Nucleus accumbens (tissue), 56 donors: ENCODE data around the gene ZNF805.
"Not testable (repeated sequence)": the region's sequence is repeated elsewhere in the genome, so short reads cannot be mapped to it uniquely, and the experiment has no call there.

Source experiments
- DNase-seq, 56 donors: peaks; one replicate each; lab custom pipeline; 2025; lab: John Stamatoyannopoulos, UW

Gene ZNF805

DNA sequence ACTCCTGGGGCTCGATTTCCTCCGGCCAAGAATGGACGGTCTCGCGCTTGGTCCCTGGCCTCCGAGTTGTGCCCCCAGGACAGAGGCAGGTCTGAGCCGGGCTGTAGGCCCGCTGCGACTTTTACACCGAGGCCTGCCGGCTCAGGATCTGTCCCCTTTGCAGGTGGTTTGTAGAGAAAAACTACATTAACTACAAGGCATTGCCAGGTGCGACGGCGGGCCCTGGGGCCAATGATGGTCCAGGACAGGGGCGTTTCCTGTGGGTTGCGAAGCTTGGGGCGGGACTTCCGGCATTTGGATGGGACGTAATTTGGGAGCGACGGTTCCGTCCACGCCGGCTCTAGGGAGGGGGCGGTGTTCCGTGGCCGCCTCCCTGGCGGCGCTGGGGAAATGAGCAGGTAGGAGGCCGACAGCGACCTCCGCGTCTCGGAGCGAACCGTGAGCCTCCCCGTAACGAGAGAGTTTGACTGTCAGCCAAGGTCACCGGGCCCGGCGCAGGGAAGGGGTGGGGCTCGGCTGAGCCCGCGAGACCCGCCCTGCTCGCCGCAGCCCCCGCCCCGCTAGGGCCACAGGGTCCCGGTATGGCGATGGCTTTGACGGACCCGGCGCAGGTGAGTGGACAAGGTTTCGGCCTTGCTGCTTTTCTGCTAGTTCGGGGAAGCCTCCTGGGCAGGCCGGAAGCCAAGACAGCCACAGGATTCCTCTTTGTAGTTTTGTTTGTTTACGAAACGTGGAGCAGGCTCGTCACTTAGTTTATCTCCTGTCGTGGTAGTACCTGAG lies at the start of gene ZNF805:
Gene ZNF805 (plus strand): TSS at position 322 of the 780 bp plus-strand sequence. CDS start 260 bp downstream, at position 582.
- peak; percentile 64 to 98 (median 90) for DNase-seq

DNA sequence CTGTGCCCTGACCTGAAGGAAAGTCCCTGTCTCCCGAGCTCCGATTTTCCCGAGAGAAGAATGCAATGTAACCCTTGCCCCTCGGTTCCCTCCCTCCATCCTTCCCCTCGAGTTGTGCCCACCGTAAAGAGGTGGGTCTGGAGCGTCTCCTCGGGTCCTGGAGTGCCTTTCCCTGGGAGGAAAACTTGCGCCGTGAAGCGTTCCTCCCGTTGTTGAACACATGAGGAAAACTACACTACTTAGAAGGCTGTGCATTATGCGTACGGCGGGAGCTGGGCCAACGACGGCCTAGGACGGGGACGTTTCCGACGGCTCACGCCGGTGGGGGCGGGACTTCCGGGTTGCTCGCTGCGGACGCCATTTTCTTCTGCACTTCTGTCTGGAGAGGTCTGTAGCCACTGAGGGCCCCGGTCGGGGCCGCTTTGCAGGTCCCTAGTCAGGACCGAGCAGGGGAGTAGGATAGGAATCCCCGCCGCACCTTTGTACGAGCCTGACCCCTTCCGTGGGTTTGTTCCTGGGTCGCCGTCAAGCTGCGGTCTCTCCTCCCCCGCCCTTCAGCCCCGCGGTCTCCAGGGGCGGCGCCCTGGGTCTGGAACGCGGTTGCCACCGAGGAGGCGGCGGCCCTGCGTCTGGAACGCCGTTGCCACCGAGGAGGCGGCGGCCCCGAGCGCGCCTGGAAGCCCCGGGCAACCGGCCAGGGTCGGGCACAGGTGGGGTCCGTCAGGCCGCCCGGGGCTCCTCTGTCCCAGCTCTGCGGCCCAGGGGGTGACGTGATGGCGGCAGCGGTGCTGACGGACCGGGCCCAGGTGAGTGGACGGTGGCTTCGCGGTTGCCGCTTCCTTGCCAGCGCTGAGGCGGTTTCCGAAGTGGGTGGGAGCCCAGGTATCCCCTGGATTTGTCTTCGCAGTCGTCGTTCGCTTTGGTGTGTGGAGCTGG lies 49.0 kb upstream of the ZNF805 start, which contains the start of gene ZNF264:
Gene ZNF264 (plus strand): TSS at position 360 of the 936 bp plus-strand sequence. CDS start 414 bp downstream, at position 774.
- peak in 55 of 56 donors; percentile 39 to 93 (median 81) for DNase-seq

DNA sequence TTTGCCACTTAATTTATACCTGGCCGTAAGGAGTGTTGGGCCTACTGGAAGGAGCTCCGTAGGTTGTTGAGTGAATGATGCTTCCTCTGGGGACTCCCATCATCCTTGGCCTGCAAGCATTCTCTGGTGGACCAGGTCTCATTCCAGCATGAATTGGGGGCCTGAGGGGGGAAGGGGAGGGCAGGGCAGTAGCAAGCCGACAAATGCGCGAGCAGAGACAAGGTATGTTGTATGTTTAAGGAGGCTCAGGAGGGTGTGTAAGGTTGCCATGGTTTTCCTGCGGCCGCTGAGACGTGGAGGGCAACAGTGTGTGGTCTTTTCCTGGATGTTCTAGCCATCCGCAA lies 48.4 kb upstream of the ZNF805 start:
- DNase-seq: peak in 3 of 56 donors; percentile 8 to 46 (median 24)

DNA sequence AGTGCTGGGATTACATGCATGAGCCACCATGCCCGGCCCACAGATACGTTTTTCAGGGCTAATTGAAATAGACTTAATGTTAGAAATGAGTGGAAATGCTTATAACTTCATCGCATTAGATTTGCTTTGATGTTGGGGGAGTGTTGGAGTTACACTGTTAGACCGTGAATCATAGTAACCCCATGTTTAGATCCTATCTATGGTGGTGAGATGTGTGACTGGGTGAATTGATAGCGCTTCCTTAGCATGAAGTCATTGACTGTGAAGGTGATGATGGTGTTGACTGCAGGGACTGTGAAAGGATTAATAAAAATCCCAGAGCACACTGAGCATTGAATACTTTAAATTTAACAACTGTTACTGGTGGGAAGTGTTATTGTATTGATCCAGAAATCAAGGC lies 47.4 kb upstream of the ZNF805 start:
- DNase-seq: no peak

DNA sequence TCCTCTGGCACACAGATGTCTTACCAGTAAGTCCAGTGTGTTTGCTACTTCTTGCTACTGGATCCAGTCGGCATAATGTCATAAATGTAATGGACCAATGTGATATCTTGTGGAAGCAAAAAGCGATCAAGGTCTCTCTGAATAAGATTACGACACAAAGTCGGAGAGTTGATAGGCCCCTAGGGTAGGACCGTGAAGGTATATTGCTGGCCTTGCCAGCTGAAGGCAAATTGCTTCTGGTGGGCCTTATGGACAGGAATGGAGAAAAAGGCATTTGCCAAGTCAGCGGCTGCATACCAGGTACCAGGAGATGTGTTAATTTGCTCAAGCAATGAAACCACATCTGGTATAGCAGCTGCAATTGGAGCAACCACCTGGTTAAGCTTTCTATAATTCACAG lies 42.6 kb upstream of the ZNF805 start:
- DNase-seq: not testable (repeated sequence)

DNA sequence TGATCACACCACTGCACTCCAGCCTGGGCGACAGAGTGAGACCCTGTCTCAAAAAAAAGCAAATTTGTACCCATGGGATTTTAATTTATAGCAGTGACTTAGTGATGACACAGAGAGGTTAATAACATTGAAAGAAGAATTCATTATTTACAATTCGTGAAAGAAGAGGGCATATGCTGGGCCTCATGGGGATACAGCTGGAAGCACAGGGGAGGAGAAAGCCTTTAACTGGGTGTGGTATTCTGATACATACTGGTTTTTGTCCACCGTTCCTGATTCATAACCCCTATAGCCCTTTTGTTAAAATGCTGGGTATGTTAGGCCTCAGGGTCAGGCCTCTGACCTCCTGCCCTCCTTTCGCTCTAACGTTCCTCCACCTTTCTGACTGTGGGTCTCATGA lies 38.3 kb upstream of the ZNF805 start:
- DNase-seq: no peak

DNA sequence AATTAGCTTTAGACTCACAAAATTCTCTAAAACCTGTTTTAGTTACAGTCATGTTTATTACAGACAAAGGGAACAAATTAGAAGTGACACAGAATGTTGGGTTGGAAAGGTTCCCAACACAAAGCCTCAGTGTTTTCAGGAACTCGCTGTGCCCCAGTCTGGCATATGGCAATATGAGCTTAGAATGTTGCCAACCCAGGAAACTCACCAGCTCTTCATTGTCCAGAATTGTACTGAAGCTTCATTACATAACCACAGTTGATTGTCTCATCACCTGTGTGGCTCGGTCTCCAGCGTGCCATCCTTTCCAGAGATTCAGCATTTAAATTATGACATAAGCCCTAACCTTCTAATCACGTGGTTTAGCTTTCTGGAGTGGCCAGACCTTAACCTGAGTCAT lies 30.1 kb upstream of the ZNF805 start:
- no peak for DNase-seq

DNA sequence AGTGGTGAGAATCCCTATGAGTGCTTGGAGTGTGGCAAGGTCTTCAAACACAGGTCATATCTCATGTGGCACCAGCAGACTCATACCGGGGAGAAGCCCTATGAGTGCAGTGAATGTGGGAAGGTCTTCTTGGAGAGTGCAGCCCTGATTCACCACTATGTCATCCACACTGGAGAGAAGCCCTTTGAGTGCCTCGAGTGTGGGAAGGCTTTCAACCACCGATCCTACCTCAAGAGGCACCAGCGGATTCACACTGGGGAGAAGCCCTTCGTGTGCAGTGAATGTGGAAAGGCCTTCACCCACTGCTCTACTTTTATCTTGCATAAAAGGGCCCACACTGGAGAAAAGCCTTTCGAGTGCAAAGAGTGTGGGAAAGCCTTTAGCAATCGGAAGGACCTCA lies 28.3 kb upstream of the ZNF805 start:
- DNase-seq: no peak

DNA sequence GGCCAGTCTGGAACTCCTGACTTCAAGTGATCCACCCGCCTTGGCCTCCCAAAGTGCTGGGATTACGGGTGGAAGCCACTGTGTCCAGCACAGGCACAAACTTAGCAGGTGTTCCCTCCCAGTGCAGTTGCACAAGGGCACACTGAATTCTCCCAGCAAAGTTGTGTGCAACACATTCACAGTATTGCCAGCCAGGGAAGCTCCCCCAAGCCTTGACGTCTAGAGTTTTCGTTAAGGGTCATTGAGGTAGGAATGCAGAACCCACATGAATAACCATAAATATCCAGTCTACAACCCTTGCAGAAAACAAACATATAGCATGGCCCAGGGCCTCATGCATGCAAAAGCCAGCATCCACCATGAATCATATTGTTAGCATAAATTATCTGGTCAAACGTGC lies 12.9 kb upstream of the ZNF805 start:
- DNase-seq: no peak

DNA sequence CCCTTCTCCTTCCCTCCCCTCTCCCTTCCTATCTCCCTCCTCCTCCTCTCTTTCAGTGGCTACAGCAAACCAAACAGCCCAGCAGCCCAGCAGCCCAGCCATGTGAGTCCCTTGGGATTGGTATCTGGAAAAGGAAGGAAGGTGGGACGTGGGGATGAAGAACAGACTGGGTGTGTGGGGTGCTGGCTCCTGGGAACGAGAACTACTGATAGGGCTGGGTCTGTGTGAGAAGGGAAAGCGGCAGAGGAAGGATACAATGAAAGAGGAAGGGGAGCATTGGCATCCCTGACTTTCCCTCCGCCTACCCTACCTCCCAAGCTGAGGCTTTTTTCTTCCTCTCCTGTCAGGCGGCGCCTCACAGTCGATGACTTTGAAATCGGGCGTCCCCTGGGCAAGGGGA lies 8.7 kb upstream of the ZNF805 start:
- no peak for DNase-seq

DNA sequence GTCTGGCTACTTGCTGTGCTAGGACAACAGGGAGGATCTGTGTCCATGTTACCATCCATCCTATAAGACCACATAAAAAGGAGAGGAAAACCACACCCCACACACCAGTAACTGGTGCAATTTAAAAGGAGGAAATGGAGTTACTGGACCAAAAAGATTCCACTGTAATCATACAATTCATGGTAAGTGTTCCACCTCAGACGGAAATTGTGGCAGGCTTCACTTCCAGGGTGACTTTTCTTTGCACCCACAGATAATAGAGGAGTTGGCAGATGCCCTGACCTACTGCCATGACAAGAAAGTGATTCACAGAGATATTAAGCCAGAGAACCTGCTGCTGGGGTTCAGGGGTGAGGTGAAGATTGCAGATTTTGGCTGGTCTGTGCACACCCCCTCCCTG lies 7.2 kb upstream of the ZNF805 start:
- no peak for DNase-seq

DNA sequence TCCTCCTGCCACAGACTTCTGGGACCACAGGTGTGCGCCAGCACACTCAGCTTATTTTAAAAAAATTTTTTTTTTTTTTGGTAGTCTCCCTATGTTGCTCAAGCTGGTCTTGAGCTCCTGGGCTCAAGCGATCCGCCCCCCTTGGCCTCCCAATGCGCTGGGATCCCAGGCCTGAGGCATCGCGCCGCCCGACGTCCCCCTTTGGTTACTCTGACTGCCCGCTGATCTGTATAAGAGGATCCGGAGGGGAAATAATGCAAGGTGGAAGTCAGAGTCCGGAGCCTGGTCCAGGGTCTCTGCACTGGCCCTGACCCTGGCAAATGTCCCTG lies 486 bp upstream of the ZNF805 start:
- DNase-seq: no peak

DNA sequence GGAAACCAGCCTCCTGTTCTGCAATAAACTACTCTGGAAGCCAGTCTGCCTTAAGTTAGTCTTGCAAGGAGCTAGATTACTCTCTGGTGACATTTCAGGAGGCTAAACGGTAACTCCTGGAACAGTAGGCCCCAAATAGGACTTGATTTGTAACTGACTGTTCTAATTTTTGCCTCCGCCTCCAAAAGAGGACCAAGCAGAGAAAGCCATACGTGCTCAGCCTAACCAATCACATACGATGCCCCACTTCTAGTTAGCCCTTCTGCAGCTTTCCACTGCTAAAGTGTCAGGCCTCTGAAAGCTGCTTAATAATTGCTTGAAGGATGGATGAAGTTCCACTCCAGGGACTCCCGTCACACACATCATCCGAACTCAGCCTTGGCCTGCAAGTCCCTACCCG lies 744 bp downstream of the ZNF805 start:
- DNase-seq: peak in 2 of 56 donors; percentile 17 to 25

DNA sequence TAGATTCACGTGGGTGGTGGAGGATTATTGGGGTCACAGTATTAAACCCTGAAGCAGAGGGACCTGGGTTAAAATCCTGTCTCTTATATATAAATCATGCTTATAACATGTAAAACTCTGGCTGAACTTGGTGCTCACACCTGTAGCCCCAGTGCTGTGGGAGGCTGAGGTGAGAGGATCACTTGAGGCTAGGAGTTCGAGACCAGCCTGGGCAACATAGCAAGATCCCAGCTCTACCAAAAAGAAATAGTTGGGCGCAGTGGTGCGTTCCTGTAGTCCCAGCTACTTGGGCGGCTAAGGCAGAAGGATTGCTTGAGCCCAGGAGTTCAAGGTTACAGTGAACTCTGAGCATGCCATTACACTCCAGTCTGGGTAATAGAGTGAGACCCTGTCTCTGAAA lies 2.4 kb downstream of the ZNF805 start:
- no peak for DNase-seq

DNA sequence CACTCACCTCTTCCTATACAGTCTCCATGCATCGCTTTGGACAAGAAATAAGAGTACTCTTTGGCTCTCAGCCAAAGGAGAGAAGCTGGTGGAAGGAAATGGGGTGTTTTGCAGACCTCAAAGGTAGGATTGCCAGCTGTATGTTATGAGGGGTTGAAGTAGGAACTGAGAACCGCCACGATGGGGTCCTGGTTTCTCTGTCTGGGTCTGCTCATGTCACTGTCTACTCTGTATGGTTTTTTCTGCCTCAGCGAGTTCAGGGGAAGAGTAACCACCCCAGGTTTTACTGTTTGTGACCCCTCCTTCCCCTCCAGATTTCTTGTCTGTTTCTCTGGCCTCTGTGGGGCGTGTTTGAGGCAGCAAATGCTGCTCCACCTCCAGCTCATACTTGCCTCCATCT lies 4.1 kb downstream of the ZNF805 start:
- no peak for DNase-seq

DNA sequence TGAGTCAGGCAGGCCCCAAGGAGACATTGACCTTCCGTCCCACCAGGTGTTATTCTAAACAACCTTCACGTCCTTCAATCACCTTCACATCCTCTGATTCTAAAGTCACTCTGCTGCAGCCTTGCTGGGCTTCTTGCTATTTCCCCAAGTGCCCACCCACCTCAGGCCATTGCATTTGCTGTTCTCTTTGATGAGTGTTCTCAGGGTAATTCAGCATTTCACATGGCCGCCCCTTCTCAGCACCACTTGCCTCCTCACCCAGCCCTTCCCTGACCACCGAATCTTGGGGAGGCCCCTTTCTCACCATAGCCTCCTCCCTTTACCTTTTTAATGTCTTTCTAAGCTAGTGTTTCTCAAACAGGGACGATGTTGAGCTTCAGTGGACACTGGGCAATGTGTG lies 4.6 kb downstream of the ZNF805 start:
- DNase-seq: no peak

DNA sequence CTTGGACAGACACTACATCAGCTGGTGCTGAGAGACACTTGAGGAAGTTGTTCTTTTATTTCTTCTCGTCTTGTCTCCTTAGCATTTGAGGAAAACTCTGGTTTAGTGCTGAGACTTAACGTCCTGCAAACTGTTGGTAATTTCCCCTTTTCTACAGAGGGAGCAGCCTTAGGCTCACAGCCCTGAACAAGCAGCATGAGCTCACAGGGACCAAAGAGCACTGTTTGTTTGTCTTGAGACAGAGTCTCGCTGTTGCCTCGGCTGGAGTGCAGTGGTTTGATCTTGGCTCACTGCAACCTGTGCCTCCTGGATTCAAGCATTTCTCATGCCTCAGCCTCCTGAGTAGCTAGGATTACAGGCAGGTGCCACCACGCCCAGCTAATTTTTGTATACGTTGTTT lies 5.5 kb downstream of the ZNF805 start:
- no peak for DNase-seq

DNA sequence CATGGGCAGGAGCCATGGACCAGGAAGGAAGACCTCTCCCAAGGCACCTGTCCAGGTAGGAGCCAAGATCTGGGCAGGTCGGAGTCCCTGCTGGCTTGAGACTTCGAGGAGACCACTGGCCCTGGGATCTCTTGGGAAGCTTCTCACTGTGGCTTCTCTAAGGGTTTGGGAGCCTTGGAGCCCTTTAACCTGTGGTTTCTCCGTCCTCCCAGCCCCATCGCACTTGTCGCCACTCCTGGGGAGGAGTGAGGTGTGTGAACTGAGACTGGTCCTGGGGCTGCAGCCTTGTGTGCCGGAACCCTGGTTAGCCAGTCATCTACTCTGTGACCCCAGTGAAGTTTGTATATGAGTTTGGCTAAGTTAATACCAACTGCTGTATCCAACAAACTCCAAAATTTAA lies 8.2 kb downstream of the ZNF805 start:
- DNase-seq: no peak

DNA sequence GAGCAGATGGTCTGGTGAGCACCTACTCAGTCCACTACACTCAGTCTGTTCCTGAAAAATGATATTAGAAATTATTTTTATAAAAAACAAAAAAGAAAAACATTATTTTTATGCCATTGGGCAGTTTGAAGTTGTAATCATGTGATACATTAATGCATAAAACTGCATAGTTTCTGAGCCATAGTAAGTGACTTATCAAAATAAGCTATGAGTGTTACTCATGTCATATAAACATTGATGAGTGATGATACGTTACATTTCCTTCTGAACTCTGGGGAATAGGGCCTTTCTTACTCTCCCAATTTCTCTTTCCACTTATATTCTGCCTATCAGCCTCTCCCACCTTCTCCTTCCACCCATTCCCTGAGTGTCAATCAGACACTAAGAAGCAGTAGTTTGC lies 8.9 kb downstream of the ZNF805 start:
- no peak for DNase-seq

DNA sequence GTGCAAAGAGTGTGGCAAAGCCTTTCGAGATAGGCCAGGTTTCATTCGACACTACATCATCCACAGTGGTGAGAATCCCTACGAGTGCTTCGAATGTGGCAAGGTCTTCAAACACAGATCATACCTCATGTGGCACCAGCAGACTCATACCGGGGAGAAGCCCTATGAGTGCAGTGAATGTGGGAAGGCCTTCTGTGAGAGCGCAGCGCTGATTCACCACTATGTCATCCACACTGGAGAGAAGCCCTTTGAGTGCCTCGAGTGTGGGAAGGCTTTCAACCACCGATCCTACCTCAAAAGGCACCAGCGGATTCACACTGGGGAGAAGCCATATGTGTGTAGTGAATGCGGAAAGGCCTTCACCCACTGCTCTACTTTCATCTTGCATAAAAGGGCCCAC lies 13.3 kb downstream of the ZNF805 start:
- DNase-seq: not testable (repeated sequence)

DNA sequence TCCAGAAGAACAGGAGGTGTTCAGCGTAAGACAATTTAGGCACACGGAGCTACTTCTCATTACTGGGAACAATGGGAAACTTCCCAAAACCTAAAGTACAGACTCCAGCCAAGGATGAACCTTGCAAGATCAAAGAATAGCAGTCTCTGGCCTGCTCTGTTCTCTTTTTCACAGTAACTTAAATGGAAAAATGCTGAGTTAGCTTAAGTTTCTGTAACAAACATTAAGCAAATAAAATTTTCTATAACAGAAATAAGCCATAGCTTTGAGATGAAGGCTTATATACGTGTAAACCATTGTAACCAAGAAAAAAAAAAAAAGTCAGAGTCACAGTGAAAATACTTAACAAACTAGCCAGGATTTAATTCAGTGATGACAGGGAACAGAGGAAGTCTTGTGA lies 21.6 kb downstream of the ZNF805 start:
- DNase-seq: no peak

DNA sequence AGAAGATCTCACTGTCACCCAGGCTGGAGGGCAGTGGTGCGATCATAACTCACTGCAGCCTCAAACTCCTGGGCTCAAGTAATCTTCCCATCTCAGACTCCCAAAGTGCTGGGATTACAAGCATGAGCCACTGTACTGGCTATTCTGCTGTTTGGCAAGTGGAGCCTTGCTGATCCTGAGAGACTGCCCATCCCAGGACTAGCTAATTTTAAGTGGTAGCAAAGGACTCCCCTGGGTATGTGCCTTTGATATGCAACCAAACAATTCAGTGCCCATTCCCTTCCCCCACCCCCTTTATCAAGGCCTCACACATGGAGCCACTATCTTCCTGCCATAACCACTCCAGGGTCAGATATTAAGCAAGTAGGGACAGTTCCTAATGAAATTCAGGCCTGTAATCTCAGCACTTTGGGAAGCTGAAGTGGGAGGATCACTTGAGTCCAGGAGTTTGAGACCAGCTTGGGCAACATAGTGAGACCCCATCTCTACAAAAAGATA lies 22.9 kb downstream of the ZNF805 start:
- no peak for DNase-seq
